ENCODE measurements around the gene STRADA. TPM values are rescaled to one million over a fixed set of nuclear protein-coding genes. Genes with fewer than 3 reads are reported as not detected.

Gene STRADA
- total RNA-seq, 1 donor from 2014 or later = 42.9 TPM

DNA sequence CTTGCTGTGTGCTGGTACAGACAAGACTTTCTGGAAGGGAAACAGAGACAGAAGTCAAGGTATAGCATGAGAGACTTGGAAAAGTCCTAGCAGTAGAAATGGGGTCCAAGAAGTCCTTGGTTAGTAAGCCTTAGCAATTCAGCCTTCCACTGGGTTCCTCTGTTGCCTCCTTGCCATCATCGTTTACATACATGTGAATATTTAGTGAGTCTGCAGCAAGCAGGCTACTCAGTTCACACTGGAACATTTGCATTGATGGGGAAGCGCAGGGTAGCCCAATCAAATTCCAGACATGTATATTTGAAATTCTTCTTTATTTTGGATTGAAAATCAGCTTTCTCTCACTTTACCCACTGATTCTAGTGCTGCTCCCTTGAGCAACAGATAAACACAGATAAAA, 68.7 kb downstream of the STRADA start:
- Mint-ChIP-seq H3K27ac (ENCODE audit: unreplicated experiment) (no peak overlapping the region), H3K9me3 (ENCODE audit: unreplicated experiment) (no peaks in the 10 kb centered on the region), H3K4me1 (ENCODE audit: unreplicated experiment) (peaks cover 24% of the 10 kb centered on the region), H3K27me3 (ENCODE audit: unreplicated experiment) (no peaks in the 10 kb centered on the region), H3K4me3 (ENCODE audit: unreplicated experiment) (no peak overlapping the region), H3K36me3 (ENCODE audit: unreplicated experiment) (peaks cover 25% of the 10 kb centered on the region)
- DNase-seq (ENCODE audit: extremely low spot score, unreplicated experiment) = no peak
- TF ChIP-seq, protein P1, sequence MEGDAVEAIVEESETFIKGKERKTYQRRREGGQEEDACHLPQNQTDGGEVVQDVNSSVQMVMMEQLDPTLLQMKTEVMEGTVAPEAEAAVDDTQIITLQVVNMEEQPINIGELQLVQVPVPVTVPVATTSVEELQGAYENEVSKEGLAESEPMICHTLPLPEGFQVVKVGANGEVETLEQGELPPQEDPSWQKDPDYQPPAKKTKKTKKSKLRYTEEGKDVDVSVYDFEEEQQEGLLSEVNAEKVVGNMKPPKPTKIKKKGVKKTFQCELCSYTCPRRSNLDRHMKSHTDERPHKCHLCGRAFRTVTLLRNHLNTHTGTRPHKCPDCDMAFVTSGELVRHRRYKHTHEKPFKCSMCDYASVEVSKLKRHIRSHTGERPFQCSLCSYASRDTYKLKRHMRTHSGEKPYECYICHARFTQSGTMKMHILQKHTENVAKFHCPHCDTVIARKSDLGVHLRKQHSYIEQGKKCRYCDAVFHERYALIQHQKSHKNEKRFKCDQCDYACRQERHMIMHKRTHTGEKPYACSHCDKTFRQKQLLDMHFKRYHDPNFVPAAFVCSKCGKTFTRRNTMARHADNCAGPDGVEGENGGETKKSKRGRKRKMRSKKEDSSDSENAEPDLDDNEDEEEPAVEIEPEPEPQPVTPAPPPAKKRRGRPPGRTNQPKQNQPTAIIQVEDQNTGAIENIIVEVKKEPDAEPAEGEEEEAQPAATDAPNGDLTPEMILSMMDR (IDR thresholded peaks at IDR 0.05) = no peak

DNA sequence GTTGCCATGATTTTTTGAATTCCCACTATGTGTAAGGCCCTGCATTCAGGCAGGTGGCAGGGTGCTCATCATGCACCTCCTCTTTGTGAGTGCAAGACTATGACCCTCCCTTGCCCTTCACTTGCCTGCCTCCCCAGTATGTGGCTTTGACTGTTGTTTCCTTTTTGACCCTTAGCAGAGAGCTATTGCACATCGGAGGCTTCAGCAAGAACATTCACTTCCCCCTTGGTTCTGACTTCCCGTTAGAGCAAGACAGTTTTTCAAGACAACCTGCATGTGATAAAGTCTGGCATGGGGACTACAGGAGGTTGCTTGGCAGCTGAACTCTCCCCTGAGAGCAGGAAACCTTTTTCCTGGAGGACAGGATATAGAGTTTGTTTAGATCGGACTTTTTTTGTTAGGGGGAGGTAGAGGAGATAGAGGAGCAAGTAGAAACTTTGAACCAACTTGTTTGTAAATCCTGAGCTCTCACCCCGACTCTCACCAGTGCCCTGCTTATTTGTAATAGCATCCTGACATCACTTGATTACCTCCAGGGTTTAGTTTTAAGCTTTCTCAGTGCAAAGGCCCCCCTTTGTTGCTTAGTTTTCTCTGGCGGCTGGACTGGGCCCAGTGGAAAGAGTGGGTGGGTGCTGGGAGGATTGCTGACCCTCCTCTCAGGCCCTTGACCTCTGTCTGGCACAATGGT, 75.9 kb downstream of the STRADA start:
- DNase-seq (ENCODE audit: extremely low spot score, unreplicated experiment) = no peak
- no peak overlapping the region for H3K27ac Mint-ChIP-seq (ENCODE audit: unreplicated experiment)
- no peaks in the 10 kb centered on the region for H3K9me3 Mint-ChIP-seq (ENCODE audit: unreplicated experiment)
- no peaks in the 10 kb centered on the region for H3K4me1 Mint-ChIP-seq (ENCODE audit: unreplicated experiment)
- no peaks in the 10 kb centered on the region for H3K27me3 Mint-ChIP-seq (ENCODE audit: unreplicated experiment)
- peaks cover 39% of the 10 kb centered on the region for H3K36me3 Mint-ChIP-seq (ENCODE audit: unreplicated experiment)
- TF ChIP-seq, protein P1 (IDR thresholded peaks at IDR 0.05) = no peak
- no peak overlapping the region for H3K4me3 Mint-ChIP-seq (ENCODE audit: unreplicated experiment)

DNA sequence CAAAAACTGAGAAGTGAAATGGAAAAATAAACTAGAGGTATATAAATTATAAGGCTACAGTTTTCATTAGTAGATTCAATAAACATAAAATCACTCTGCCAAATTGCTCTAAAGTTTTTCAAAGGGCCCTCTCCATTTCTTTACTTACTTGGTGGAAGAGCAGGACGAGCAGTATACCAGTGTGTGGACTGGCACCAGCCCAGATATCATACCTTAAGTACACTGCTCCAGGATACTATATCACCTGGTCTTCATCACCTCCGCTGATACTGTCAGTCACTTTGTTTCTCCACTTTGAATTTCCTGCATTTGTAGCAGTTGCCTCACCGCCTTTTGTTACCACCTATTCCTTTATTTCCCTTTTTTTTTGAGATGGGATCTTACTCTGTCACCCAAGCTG, 81.7 kb downstream of the STRADA start:
- no peaks in the 10 kb centered on the region for H3K9me3 Mint-ChIP-seq (ENCODE audit: unreplicated experiment)
- H3K27ac Mint-ChIP-seq (ENCODE audit: unreplicated experiment) = no peak overlapping the region
- H3K4me3 Mint-ChIP-seq (ENCODE audit: unreplicated experiment) = no peak overlapping the region
- no peaks in the 10 kb centered on the region for H3K4me1 Mint-ChIP-seq (ENCODE audit: unreplicated experiment)
- TF ChIP-seq, protein P1 (IDR thresholded peaks at IDR 0.05) = no peak
- H3K27me3 Mint-ChIP-seq (ENCODE audit: unreplicated experiment) = no peaks in the 10 kb centered on the region
- peaks cover 45% of the 10 kb centered on the region for H3K36me3 Mint-ChIP-seq (ENCODE audit: unreplicated experiment)
- DNase-seq (ENCODE audit: extremely low spot score, unreplicated experiment) = no peak

DNA sequence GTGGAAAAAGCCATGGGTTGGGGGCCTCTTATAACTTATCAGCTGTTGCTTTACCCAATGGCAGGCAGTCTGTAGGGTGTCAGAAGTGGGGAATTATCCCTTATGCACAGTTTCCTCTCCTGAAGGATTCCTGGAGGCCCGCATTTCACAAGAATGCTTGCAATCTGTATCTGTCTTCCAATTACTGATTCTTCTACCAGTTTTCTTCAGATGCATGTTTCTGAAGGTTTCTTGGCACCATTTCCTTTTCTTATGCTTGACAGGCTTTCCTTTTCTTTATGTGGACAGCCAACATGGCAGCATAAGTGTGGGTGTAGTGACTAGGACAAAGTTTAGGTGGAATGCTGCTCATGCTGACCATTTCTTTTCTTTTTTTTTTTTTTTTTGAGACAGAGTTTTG, 83.2 kb downstream of the STRADA start:
- H3K4me1 Mint-ChIP-seq (ENCODE audit: unreplicated experiment) = no peaks in the 10 kb centered on the region
- no peaks in the 10 kb centered on the region for H3K27me3 Mint-ChIP-seq (ENCODE audit: unreplicated experiment)
- H3K36me3 Mint-ChIP-seq (ENCODE audit: unreplicated experiment) = peaks cover 41% of the 10 kb centered on the region
- no peak overlapping the region for H3K27ac Mint-ChIP-seq (ENCODE audit: unreplicated experiment)
- no peak overlapping the region for H3K4me3 Mint-ChIP-seq (ENCODE audit: unreplicated experiment)
- TF ChIP-seq, protein P1 (IDR thresholded peaks at IDR 0.05) = no peak
- H3K9me3 Mint-ChIP-seq (ENCODE audit: unreplicated experiment) = no peaks in the 10 kb centered on the region
- no peak for DNase-seq (ENCODE audit: extremely low spot score, unreplicated experiment)

DNA sequence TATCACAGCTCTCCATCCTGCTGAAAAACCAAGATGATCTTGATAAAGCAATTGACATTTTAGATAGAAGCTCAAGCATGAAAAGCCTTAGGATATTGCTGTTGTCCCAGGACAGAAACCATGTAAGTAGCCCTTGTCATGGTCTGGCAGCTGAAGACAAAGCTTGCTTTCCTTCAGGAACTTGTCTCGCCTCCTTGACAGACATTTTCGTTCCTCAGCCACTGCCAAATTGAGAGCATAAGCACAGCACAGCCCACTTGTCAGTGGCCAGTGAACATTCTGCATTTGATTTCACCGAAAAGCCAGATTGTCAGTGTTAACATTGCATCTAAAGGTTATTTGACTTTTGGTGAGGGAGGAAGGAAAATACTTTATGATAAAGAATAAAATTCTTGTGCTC, 83.8 kb downstream of the STRADA start:
- no peaks in the 10 kb centered on the region for H3K9me3 Mint-ChIP-seq (ENCODE audit: unreplicated experiment)
- peak overlapping the region; percentile 4 for H3K27ac Mint-ChIP-seq (ENCODE audit: unreplicated experiment)
- DNase-seq (ENCODE audit: extremely low spot score, unreplicated experiment) = no peak
- H3K27me3 Mint-ChIP-seq (ENCODE audit: unreplicated experiment) = no peaks in the 10 kb centered on the region
- H3K4me1 Mint-ChIP-seq (ENCODE audit: unreplicated experiment) = no peaks in the 10 kb centered on the region
- H3K36me3 Mint-ChIP-seq (ENCODE audit: unreplicated experiment) = peaks cover 44% of the 10 kb centered on the region
- no peak overlapping the region for H3K4me3 Mint-ChIP-seq (ENCODE audit: unreplicated experiment)
- TF ChIP-seq, protein P1 (IDR thresholded peaks at IDR 0.05) = no peak
